SKM-1 (cell line): ENCODE data around the gene KLHL13.

ENCODE experiments used
- DNase-seq: peaks from one replicate; lab custom pipeline; 2025; ENCODE audit not compliant: unreplicated experiment; lab: John Stamatoyannopoulos, UW

KLHL13 gene

GRCh38 chrX:117871796-117872195 lies 244.8 kb downstream of the KLHL13 start:
- DNase-seq, result no peak

GRCh38 chrX:117860517-117860916 lies 256.1 kb downstream of the KLHL13 start:
- no peak for DNase-seq

GRCh38 chrX:117854806-117855205 lies 261.8 kb downstream of the KLHL13 start:
- DNase-seq, result no peak

GRCh38 chrX:117851025-117851424 lies 265.6 kb downstream of the KLHL13 start:
- no peak for DNase-seq
